HCT116 (cell line): ENCODE results near the gene PSMD3. TPM values are rescaled to one million over a fixed set of nuclear protein-coding genes. Genes with fewer than 3 reads are reported as not detected.

Source experiments
- ATAC-seq: fragments of 200-7000 bp; cut with Tn5 transposase; 2 replicates; pipeline ENCODE4 v1.9.1; 2020; ENCODE audit warnings: mild to moderate bottlenecking, moderate library complexity
- BruUV-seq: library from RNA; stranded (reverse); fragments of 400-500 nt; replicated peaks from 2 replicates; lab custom pipeline; 2021; lab: Mats Ljungman, UMichigan
- CTCF ChIA-PET: fragments of 300-600 bp; sonication (Branson Sonifier 250); formaldehyde crosslinking; loops from one replicate; lab custom pipeline; 2021; ENCODE audit warnings: antibody characterized with exemption; lab: Charles Lee
- POLR2A ChIA-PET: fragments of 300-600, 350-600 bp; sonication (Branson Sonifier 250); formaldehyde crosslinking; loops from one replicate; lab custom pipeline; 2021; ENCODE audit warnings: antibody characterized with exemption; lab: Charles Lee
- RAD21 ChIA-PET, 2 experiments: fragments of 300-600 bp; sonication (Branson Sonifier 250); formaldehyde crosslinking; loops; one replicate each; lab custom pipeline; 2023; ENCODE audit warnings: low total read pairs in 2 of 2; ENCODE audit not compliant: uncharacterized antibody in 2 of 2, unreplicated experiment in 2 of 2, low non-redundant PET in 1 of 2; lab: Charles Lee
- DNase-seq: peaks from one replicate; pipeline ENCODE4 v3.0.0-alpha.2; 2010; ENCODE audit warnings: low read depth, low spot score
- H2AFZ ChIP-seq: fragments of 200-600 bp; shearing (Covaris generic), sonication (generic); 2 replicates; pipeline ENCODE4 v1.6.1; 2017; ENCODE audit warnings: low read depth, mixed run types, mixed read lengths, antibody characterized with exemption, low read length; ENCODE audit not compliant: poor library complexity, severe bottlenecking
- H3K27ac ChIP-seq: 2 replicates; pipeline ENCODE4 v1.5.1; 2012; ENCODE audit warnings: low read depth, low read length
- H3K27me3 ChIP-seq: fragments of 200-600 bp; sonication (generic); 2 replicates; pipeline ENCODE4 v1.6.1; 2016; ENCODE audit warnings: mixed run types, low read length, mixed read lengths; ENCODE audit not compliant: insufficient read depth
- H3K36me3 ChIP-seq, 2 experiments: fragments of 200-500 bp in 1 of 2; fragments of 200-600 bp in 1 of 2; sonication (Bioruptor generic) in 1 of 2; sonication (generic) in 1 of 2; 2 replicates each; pipeline versions ENCODE4 v1.5.1 to v1.6.1; 2014 to 2016; ENCODE audit warnings: low read length in 2 of 2, inconsistent platforms in 1 of 2, mixed read lengths in 1 of 2, mixed run types in 1 of 2; ENCODE audit not compliant: insufficient read depth in 2 of 2, control insufficient read depth in 1 of 2
- H3K4me1 ChIP-seq, 2 experiments: fragments of 200-600 bp in 1 of 2; sonication (generic) in 1 of 2; 2 replicates each; pipeline versions ENCODE4 v1.5.1 to v1.6.1; 2012 to 2017; ENCODE audit warnings: low read length in 2 of 2, inconsistent platforms in 1 of 2, mild to moderate bottlenecking in 1 of 2, mixed read lengths in 1 of 2, mixed run types in 1 of 2, moderate library complexity in 1 of 2; ENCODE audit not compliant: insufficient read depth in 2 of 2, control insufficient read depth in 1 of 2
- H3K4me2 ChIP-seq: fragments of 200-600 bp; sonication (generic); 2 replicates; pipeline ENCODE4 v1.6.1; 2017; ENCODE audit warnings: mixed run types, low read length, mixed read lengths
- H3K4me3 ChIP-seq, 2 experiments: fragments of 200-600 bp in 1 of 2; sonication (generic) in 1 of 2; replicated peaks in 1 of 2; 2 replicates each; pipeline ENCODE4 v1.5.1; 2011 to 2016; ENCODE audit warnings: low read length in 2 of 2, control low read depth in 1 of 2, low read depth in 1 of 2, mild to moderate bottlenecking in 1 of 2, mixed read lengths in 1 of 2, mixed run types in 1 of 2
- H3K79me2 ChIP-seq: fragments of 200-600 bp; sonication (generic); 2 replicates; pipeline ENCODE4 v1.6.1; 2017; ENCODE audit warnings: mild to moderate bottlenecking, mixed run types, low read length, moderate library complexity, mixed read lengths; ENCODE audit not compliant: insufficient read depth
- H3K9ac ChIP-seq: fragments of 200-600 bp; sonication (generic); 2 replicates; pipeline ENCODE4 v1.6.1; 2016; ENCODE audit warnings: low read length, mixed read lengths
- H3K9me2 ChIP-seq: fragments of 200-600 bp; sonication (generic), shearing (Covaris generic); 2 replicates; pipeline ENCODE4 v1.6.1; 2017; ENCODE audit warnings: mixed run types, mild to moderate bottlenecking, moderate library complexity; ENCODE audit not compliant: insufficient read depth
- H3K9me3 ChIP-seq, 2 experiments: fragments of 200-500 bp in 1 of 2; fragments of 200-600 bp in 1 of 2; sonication (Bioruptor generic) in 1 of 2; sonication (generic) in 1 of 2; 2 replicates each; pipeline ENCODE4 v1.6.1; 2014 to 2017; ENCODE audit warnings: low read length in 2 of 2, mixed read lengths in 2 of 2, inconsistent platforms in 1 of 2, low read depth in 1 of 2, mild to moderate bottlenecking in 1 of 2, mixed run types in 1 of 2, moderate library complexity in 1 of 2; ENCODE audit not compliant: control insufficient read depth in 1 of 2, insufficient read depth in 1 of 2
- H4K20me1 ChIP-seq: fragments of 200-600 bp; sonication (generic), shearing (Covaris generic); 2 replicates; pipeline ENCODE4 v1.6.1; 2017; ENCODE audit warnings: mixed run types, mild to moderate bottlenecking, moderate library complexity; ENCODE audit not compliant: insufficient read depth
- ATF3 ChIP-seq: IDR thresholded peaks from 2 replicates; pipeline ENCODE4 v1.6.1; 2012
- CBX3 ChIP-seq: IDR thresholded peaks from 2 replicates; pipeline ENCODE4 v1.6.1; 2012; ENCODE audit warnings: low read depth
- CEBPB ChIP-seq: IDR thresholded peaks from 2 replicates; pipeline ENCODE4 v1.6.1; 2012; ENCODE audit warnings: low read depth
- RAD21 ChIP-seq: IDR thresholded peaks from 2 replicates; pipeline ENCODE4 v1.6.1; 2012; ENCODE audit warnings: low read depth, mild to moderate bottlenecking
- YY1 ChIP-seq: IDR thresholded peaks from 2 replicates; pipeline ENCODE4 v1.6.1; 2011; ENCODE audit warnings: low read length, low read depth, moderate library complexity, mild to moderate bottlenecking; ENCODE audit not compliant: insufficient replicate concordance; ENCODE audit errors: extremely low read depth
- intact Hi-C: fragments of 100-400 bp; cut with micrococcal nuclease; formaldehyde crosslinking; loops from 2 replicates; pipeline ENCODE4 v1.10.0; 2022
- microRNA-seq: library from miRNA; unstranded; fragments of <30 nt; microRNA quantifications from one replicate; pipeline ENCODE4, GENCODE V29; 2016; ENCODE audit warnings: borderline number of aligned reads
- total RNA-seq: library from RNA; stranded (reverse); gene quantifications from one replicate; pipeline ENCODE4 v1.2.1, GENCODE V29; 2021; ENCODE audit not compliant: unreplicated experiment

PSMD3 gene
- total RNA-seq, 1 experiment from 2014 or later: 152 TPM

GRCh38 chr17:40041196-40041595 is 60.6 kb downstream of the PSMD3 start:
- no peaks in the 10 kb centered on the region for H3K27me3 ChIP-seq
- H2AFZ ChIP-seq: no peak overlapping the region
- no peak overlapping the region for H3K9ac ChIP-seq
- intact Hi-C loops: no loop called here
- H3K9me2 ChIP-seq: no peaks in the 10 kb centered on the region
- no peak overlapping the region for H3K4me2 ChIP-seq
- no peak overlapping the region for H3K4me3 ChIP-seq
- no peaks in the 10 kb centered on the region for H3K9me3 ChIP-seq
- CTCF ChIA-PET: interaction anchor here (1.2 kb wide), 1 partner anchor 34 kb away, joined by 3 read pairs; no protein-coding TSS in a partner anchor
- no peak for TF ChIP-seq RAD21
- TF ChIP-seq YY1: no peak
- no peak for TF ChIP-seq CBX3
- TF ChIP-seq CEBPB: no peak
- TF ChIP-seq ATF3: no peak
- RAD21 ChIA-PET: no interaction called here
- ATAC-seq (no peak), DNase-seq (no peak)
- no peaks in the 10 kb centered on the region for H4K20me1 ChIP-seq
- H3K36me3 ChIP-seq: peaks cover 0 to 3% of the 10 kb centered on the region in 2 experiments; a peak in 1 of 4 replicates
- H3K4me1 ChIP-seq: peaks cover 3 to 8% of the 10 kb centered on the region in 2 experiments; a peak in 3 of 4 replicates
- POLR2A ChIA-PET: no interaction called here
- no peaks in the 10 kb centered on the region for H3K79me2 ChIP-seq
- H3K27ac ChIP-seq: no peak overlapping the region
- no TSS peak for BruUV-seq

Small RNAs within 50 kb of the gene (microRNA-seq; reads per million reads assigned to microRNA genes)
- not detected for gene MIR6884

Other genes starting within 250 kb of the PSMD3 start
- 51.9 TPM for gene GRB7, start 242.9 kb upstream of the PSMD3 start, total RNA-seq
- 0.30 TPM for gene IKZF3, start 116.5 kb upstream of the PSMD3 start, total RNA-seq
- gene ZPBP2, start 112.6 kb upstream of the PSMD3 start, total RNA-seq: not detected
- gene GSDMB, start 62.2 kb upstream of the PSMD3 start, total RNA-seq: 22.2 TPM
- gene ORMDL3, start 53.2 kb upstream of the PSMD3 start, total RNA-seq: 46.9 TPM
- not detected for gene LRRC3C, start 53.1 kb upstream of the PSMD3 start, total RNA-seq
- not detected for gene GSDMA, start 17.8 kb upstream of the PSMD3 start, total RNA-seq
- not detected for gene CSF3, start 34.6 kb downstream of the PSMD3 start, total RNA-seq
- gene MED24, start 73.6 kb downstream of the PSMD3 start, total RNA-seq: 92.1 TPM
- 23.3 TPM for gene THRA, start 82.2 kb downstream of the PSMD3 start, total RNA-seq
- 63.7 TPM for gene NR1D1, start 119.8 kb downstream of the PSMD3 start, total RNA-seq
- gene MSL1, start 141.2 kb downstream of the PSMD3 start, total RNA-seq: 67.2 TPM
- gene CASC3, start 159.7 kb downstream of the PSMD3 start, total RNA-seq: 73.1 TPM
- 9.7 TPM for gene RAPGEFL1, start 196.7 kb downstream of the PSMD3 start, total RNA-seq
- gene WIPF2, start 238.5 kb downstream of the PSMD3 start, total RNA-seq: 30.4 TPM